H1 (cell line): Measurements from ENCODE around the gene LRRC28. TPM values are rescaled to one million over a fixed set of nuclear protein-coding genes. Genes with fewer than 3 reads are reported as not detected.

Experiments used
- CTBP2 ChIP-seq: IDR thresholded peaks from 2 replicates; pipeline ENCODE4 v1.7.0; 2011; ENCODE audit warnings: borderline replicate concordance, mild to moderate bottlenecking, moderate library complexity, mixed read lengths, low read length; ENCODE audit not compliant: insufficient read depth, insufficient read length
- GTF2F1 ChIP-seq: IDR thresholded peaks from 2 replicates; pipeline ENCODE4 v1.6.1; 2012; ENCODE audit warnings: low read depth, low read length, improper control_type of control experiment, borderline replicate concordance
- KDM5A ChIP-seq: fragments of 200-600 bp; IDR thresholded peaks from 2 replicates; pipeline ENCODE4 v1.7.1; 2012; ENCODE audit warnings: mild to moderate bottlenecking, low read length, inconsistent platforms, mixed read lengths
- RBBP5 ChIP-seq: IDR thresholded peaks from 2 replicates; pipeline ENCODE4 v1.7.1; 2012; ENCODE audit warnings: low read depth, mild to moderate bottlenecking, inconsistent platforms, low read length, moderate library complexity, borderline replicate concordance
- RFX5 ChIP-seq: IDR thresholded peaks from 2 replicates; pipeline ENCODE4 v1.6.1; 2011; ENCODE audit warnings: low read depth, low read length, improper control_type of control experiment, borderline replicate concordance
- SIN3A ChIP-seq, 2 experiments: IDR thresholded peaks in 1 of 2; conservative IDR thresholded peaks in 1 of 2; 2 replicates each; pipeline ENCODE4 v1.6.1; 2011 to 2012; ENCODE audit warnings: low read length in 2 of 2, improper control_type of control experiment in 1 of 2, low read depth in 1 of 2, mild to moderate bottlenecking in 1 of 2
- TCF12 ChIP-seq: IDR thresholded peaks from 2 replicates; pipeline ENCODE4 v1.6.1; 2011; ENCODE audit warnings: low read depth, mild to moderate bottlenecking, low read length
- TEAD4 ChIP-seq: IDR thresholded peaks from 2 replicates; pipeline ENCODE4 v1.6.1; 2012; ENCODE audit warnings: low read depth, low read length, inconsistent platforms, mixed read lengths
- polyA plus RNA-seq, 7 experiments: library from polyadenylated mRNA; depleted of rRNA in 3 of 7; stranded (reverse) in 5 of 7; unstranded in 2 of 7; fragments of >200 nt in 5 of 7; fragments of 200-250 nt in 2 of 7; gene quantifications; 1 replicate in 5 of 7; 2 replicates in 1 of 7; 4 replicates in 1 of 7; pipeline versions ENCODE4 v1.2.1 to v1.2.3, GENCODE V29; 2011 to 2013; ENCODE audit warnings: missing spikeins in 2 of 7, mixed read lengths in 2 of 7
- total RNA-seq: library from RNA; stranded (reverse); fragmentation: NEBNext Ultra II Directional; extraction: Animal tissue kit (Norgen Biotek cat#: 25700); gene quantifications from 2 replicates; pipeline ENCODE4 v1.2.1, GENCODE V29; 2021

LRRC28 gene
- total and polyA plus RNA-seq, 2 of the 8 experiments (the other 6 are each of a cell fraction or from before 2014, with no cell fraction given): 20.2 to 23.3 TPM

- TF ChIP-seq CTBP2 (no peak), TEAD4 (no peak), RBBP5 (no peak), GTF2F1 (no peak), RFX5 (no peak), KDM5A (no peak), TCF12 (no peak), SIN3A (conservative IDR thresholded peaks at IDR 0.05 in 1 of 2, IDR thresholded peaks at IDR 0.05 in 1 of 2; ENCODE audit: low read depth in 1 of 2, low read length in 2 of 2) (no peak)
These were observed 186.9 kb downstream of the LRRC28 start (continued) for GRCh38 chr15:99438224-99438585.
